Measurements from ENCODE around the gene ERG.

The ERG gene

GRCh38 chr21:38430401-38430984, 67.8 kb downstream of the ERG start:
- DNase-seq, result no peak

- no peak for DNase-seq
These were observed 69.3 kb downstream of the ERG start for GRCh38 chr21:38429011-38429410.

GRCh38 chr21:38428211-38428610, 70.1 kb downstream of the ERG start:
- no peak for DNase-seq

GRCh38 chr21:38424305-38425019, 73.8 kb downstream of the ERG start:
- no peak for DNase-seq

- DNase-seq, result no peak
These were observed 76.2 kb downstream of the ERG start for GRCh38 chr21:38422082-38422481.

- DNase-seq, result no peak
These were observed 78.1 kb downstream of the ERG start for GRCh38 chr21:38420140-38420539.

- no peak for DNase-seq
These were observed 80.6 kb downstream of the ERG start for GRCh38 chr21:38417726-38418125.

- no peak for DNase-seq
These were observed 81.5 kb downstream of the ERG start for GRCh38 chr21:38416791-38417190.

- no peak for DNase-seq
These were observed 84.2 kb downstream of the ERG start for GRCh38 chr21:38413958-38414548.

GRCh38 chr21:38410466-38410865, 87.8 kb downstream of the ERG start:
- DNase-seq, result no peak

- no peak for DNase-seq
These were observed 88.4 kb downstream of the ERG start for GRCh38 chr21:38409907-38410306.

GRCh38 chr21:38404177-38404576, 94.1 kb downstream of the ERG start:
- DNase-seq, result no peak

GRCh38 chr21:38402795-38403194, 95.5 kb downstream of the ERG start:
- no peak for DNase-seq

GRCh38 chr21:38402291-38402690, 96.0 kb downstream of the ERG start:
- no peak for DNase-seq

GRCh38 chr21:38401191-38401926, 96.9 kb downstream of the ERG start:
- no peak for DNase-seq

GRCh38 chr21:38400195-38400919, 97.9 kb downstream of the ERG start:
- DNase-seq, result no peak

- DNase-seq, result no peak
These were observed 99.2 kb downstream of the ERG start for GRCh38 chr21:38399103-38399502.

- no peak for DNase-seq
These were observed 102.0 kb downstream of the ERG start for GRCh38 chr21:38396325-38396724.

GRCh38 chr21:38395581-38395980, 102.7 kb downstream of the ERG start:
- no peak for DNase-seq

GRCh38 chr21:38392661-38393060, 105.6 kb downstream of the ERG start:
- no peak for DNase-seq

GRCh38 chr21:38389896-38390295, 108.4 kb downstream of the ERG start:
- DNase-seq, result no peak

GRCh38 chr21:38389354-38389676, 109.0 kb downstream of the ERG start:
- DNase-seq, result no peak

- DNase-seq, result no peak
These were observed 109.5 kb downstream of the ERG start for GRCh38 chr21:38388647-38389353.

All from DMS53 (cell line).